Heart left ventricle (tissue), 13 donors: Measurements from ENCODE around the gene NDST3.

Experiments used
- CTCF ChIP-seq, 12 donors: fragments of 200-600 bp; sonication (generic) in 4 of 12; IDR thresholded peaks; one replicate each; pipeline versions ENCODE4 v1.5.0 to v1.8.0; 2018 to 2022; ENCODE audit warnings: antibody characterized with exemption in 12 of 12, mild to moderate bottlenecking in 5 of 12
- POLR2A ChIP-seq, 2 donors: fragments of 450-650 bp; IDR thresholded peaks; one replicate each; pipeline ENCODE4 v1.6.1; 2017; ENCODE audit warnings: antibody characterized with exemption in 2 of 2, mild to moderate bottlenecking in 2 of 2, moderate library complexity in 2 of 2
- donor health status: ischemic (EF 13 %, LVEDD 7.1; RV severe dilation, severe dysfunction).
- donor health status: DM: no; HTN: yes; CAD: no.
- donor health status: DM: no; HTN: no; CAD: no.
- donor health status: ischemic (EF 25% LVEDD 6.9; RV normal size, moderate dysfunction).
- donor health status: ischemic (EF 25% LVEDD 5.7; RV mildly dilated, moderate dysfunction).
- donor health status: ischemic (EF 35%, LVEDD 5.7; RV mildly dilated, moderate dysfunction).
- donor health status: nonischemic (EF 11% LVEDD 7.7; RV severe dilation, severe dysfunction).
- donor health status: DM: yes; HTN: yes; CAD: no.
- donor health status: PGD.
- donor health status: ischemic (EF 29% LVEDD 5.4; RV normal size, mild dysfunction).
- donor health status: nonischemic (EF 23%, LVEDD 6.1; RV moderate dilation, normal function).

GRCh38 chr4:118173126-118173525 lies 138.8 kb downstream of the NDST3 start:
- TF ChIP-seq CTCF (IDR thresholded peaks at IDR 0.05): no peak
- TF ChIP-seq POLR2A (IDR thresholded peaks at IDR 0.05): no peak
